ENCODE measurements around the gene CNP.

DNA sequence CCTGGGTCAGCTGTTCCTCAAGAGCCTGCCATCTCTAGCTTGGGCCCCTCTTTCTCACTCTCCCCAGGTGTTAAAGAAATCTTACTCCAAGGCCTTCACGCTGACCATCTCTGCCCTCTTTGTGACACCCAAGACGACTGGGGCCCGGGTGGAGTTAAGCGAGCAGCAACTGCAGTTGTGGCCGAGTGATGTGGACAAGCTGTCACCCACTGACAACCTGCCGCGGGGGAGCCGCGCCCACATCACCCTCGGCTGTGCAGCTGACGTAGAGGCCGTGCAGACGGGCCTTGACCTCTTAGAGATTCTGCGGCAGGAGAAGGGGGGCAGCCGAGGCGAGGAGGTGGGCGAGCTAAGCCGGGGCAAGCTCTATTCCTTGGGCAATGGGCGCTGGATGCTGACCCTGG, 6.8 kb downstream of the CNP start:
- TF ChIP-seq, protein P1, sequence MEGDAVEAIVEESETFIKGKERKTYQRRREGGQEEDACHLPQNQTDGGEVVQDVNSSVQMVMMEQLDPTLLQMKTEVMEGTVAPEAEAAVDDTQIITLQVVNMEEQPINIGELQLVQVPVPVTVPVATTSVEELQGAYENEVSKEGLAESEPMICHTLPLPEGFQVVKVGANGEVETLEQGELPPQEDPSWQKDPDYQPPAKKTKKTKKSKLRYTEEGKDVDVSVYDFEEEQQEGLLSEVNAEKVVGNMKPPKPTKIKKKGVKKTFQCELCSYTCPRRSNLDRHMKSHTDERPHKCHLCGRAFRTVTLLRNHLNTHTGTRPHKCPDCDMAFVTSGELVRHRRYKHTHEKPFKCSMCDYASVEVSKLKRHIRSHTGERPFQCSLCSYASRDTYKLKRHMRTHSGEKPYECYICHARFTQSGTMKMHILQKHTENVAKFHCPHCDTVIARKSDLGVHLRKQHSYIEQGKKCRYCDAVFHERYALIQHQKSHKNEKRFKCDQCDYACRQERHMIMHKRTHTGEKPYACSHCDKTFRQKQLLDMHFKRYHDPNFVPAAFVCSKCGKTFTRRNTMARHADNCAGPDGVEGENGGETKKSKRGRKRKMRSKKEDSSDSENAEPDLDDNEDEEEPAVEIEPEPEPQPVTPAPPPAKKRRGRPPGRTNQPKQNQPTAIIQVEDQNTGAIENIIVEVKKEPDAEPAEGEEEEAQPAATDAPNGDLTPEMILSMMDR (IDR thresholded peaks at IDR 0.05): no peak
- no peak for TF ChIP-seq POLR2A (IDR thresholded peaks at IDR 0.05)
- TF ChIP-seq POLR2AphosphoS5 (IDR thresholded peaks at IDR 0.05): no peak
